GM21528 (cell line): ENCODE measurements around the gene TMEM120B.
"Not testable (repeated sequence)": the region's sequence is repeated elsewhere in the genome, so short reads cannot be mapped to it uniquely, and the experiment has no call there.

Source experiments
- ATAC-seq: cut with Tn5 transposase; IDR thresholded peaks from one replicate; pipeline ENCODE4 v1.9.1; 2021; ENCODE audit warnings: mild to moderate bottlenecking, moderate library complexity; ENCODE audit not compliant: unreplicated experiment, low FRiP score

The TMEM120B gene

DNA sequence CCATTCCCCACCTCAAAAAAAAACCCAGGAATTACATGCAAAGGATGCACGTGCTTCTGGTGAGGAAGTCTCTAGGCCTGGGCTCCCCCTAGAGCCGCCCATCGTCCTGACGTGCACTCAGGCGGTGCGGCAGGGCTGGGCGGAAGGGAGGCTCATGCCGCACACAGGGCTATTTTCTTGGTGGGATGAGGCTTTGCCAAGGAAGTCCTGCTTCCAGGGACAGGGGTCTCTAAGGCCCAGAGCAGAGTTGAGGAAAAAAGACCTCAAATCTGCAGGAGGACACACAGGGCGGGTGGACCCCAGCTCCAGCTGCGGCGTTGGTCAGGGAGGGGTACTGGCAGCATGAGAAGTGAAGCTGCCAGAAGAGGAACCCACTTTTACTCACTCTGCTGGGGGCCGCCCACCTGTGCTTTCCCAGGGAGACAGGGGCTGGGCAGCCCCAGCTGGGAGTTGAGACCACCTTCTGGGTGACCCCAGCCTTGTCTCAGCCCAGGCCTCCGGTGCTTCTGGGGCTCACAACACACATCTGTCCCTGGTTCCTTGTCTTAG, 76.8 kb downstream of the TMEM120B start:
- no peak for ATAC-seq

DNA sequence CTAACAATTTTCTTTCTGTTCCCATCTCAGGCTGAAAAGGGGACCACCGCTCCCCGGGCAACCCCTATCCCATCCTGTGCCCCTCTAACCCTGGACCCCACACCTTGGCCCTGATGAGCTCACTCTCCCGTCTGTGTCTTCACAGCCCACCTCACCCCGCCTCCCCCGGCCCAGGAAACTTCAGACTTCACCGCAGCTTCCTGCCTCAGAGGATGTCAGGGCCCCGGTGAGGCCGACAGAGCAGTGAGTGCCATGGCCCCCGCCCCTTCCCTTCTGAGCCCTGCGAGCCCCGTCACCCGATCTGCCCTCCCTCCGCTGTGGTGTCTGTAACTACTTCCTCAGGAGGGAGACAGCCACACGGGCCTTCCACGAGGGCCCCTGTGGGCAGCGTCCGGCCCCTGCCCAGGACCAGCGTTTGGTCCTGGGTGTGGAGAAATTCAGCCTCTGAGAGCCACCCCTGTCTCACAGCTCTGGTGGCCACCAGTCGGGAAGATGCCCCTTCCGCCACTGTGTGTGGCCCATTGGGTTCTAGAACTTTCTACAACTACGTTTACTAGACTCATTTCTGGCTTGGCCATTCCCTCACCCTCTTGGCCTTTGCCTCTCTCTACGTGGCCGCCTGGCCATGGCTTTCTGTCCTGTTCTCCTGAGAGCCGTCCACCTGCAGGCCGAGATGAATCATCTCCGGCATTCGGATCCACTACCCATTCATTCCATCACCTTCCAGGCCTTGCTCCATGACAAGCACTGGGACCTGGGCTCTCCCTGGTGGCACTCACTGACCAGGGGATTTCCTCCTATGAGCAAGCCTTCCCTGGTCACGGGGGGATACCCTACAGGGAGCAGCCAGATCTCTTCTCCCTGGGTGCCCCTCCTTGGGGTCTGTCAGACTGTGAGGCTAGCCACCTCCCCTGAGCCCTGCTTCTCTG, 77.5 kb downstream of the TMEM120B start:
- ATAC-seq = peak; percentile 41

DNA sequence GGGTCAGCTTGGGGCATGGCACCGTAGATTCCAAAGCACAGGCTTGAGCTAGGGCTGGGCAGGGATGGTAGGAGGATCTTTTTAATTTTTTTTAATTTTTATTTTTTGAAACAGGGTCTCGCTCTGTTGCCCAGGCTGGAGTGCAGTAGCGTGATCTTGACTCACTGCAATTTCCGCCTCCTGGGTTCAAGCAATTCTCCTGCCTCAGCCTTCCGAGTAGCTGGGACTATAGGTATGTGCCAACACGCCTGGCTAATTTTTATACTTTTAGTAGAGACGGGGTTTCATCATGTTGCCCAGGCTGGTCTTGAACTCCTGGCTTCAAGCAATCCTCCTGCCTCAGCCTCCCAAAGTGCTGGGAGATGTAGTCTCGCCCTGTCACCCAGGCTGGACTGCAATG, 78.2 kb downstream of the TMEM120B start:
- not testable (repeated sequence) for ATAC-seq

DNA sequence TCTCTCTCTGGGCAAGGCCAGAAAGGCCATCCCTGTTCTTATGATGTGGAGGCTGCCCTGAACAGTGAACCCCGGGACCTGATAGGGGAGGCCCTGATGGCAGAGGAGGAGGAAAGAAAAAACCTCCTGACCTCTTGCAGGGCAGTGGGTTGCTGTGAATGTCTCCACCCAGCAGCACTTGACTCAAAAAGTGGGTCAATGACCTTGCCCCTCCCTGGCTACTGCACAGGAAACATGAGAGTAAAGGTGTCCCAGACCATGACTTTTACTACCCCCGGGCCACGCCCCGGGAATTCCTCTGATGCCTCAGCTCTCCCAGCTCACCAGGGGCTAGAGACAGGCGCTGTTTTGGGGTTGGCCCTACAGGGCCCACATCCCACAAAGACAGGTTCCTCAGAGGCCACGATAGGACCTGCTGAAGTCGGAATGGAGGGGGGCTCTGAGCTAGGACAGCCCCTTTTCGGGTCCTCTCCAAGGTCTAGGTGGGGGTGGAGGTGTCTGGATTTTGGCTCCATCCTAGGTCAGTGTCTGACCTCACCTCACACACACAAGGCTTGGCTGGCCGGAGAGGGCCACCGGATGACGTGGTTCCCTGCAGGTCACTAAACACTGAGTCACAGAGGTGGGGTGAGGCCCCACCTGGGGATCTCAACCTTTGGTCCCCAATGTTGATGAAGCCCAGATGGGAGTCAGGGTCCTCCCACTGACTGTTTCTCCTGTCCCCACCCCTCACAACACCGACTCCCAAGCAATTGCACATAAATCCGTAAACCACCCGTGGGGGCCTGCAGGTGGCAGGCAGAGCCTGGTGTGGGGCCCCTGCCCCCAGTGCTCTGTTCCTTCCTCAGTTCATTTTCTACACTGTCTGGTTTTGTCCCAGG, 79.4 kb downstream of the TMEM120B start:
- no peak for ATAC-seq

DNA sequence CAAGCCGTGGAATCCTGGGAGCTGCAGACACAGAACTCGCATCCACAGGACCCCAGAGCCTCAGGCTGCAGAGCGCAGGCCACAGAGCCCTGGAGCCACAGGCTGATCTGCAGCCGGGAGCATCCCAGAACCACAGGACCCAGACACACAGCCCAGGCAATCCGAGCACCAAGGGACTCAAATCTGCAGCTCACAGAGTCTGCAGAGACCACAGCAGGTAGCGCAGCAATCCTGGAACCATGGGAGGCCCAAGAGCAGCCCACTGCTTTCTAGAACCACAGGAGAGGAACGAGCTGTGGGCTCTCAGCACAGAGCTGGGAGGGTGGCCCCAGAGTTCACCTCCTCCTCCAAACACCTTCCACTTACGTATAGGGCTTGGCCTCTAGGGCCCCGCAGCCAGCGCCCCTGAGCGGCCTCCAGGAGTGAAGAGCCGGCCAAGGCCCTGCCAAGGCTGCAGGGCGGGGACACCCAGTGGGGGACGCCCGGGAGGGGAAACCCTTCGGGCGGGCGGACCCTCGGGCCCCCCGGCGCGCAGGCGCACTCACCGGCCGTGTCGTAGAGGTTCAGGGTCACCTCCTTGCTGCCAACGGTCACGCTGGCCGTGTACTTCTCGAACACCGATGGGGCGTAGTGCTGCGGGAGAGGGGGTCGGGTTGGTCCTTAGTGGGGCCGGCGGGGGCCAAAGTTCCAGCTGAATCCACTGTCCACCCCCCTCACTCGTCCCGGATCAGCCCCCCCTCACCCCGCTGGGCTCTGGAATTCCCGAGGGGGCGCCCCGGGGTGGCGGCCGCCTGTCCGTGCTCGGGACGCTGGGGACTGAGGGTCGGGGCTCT, 80.3 kb downstream of the TMEM120B start:
- ATAC-seq = no peak

DNA sequence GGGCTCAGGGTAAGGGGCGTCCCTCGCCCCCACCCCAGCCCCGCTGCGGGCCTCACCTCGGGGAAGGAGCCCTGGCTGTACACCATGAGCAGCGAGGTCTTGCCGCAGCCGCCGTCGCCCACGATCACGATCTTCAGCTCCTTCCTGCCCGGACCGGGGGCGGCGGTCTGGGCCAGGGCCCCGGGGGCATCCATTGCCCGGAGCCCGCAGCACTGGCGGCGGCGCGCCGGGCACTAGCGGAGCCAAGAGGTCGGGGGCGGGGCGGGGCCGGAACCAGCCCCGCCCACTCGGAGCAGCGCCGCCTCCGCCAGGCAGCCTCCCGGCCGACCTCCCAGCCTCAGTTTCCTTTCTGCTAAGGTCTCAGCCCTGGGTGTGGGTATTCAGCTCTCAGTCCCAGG, 80.9 kb downstream of the TMEM120B start, which contains the start of gene RHOF:
Gene RHOF (minus strand): TSS at position 249 of the 398 bp plus-strand sequence. CDS start 55 bp downstream, at position 194.
- peak; percentile 10 for ATAC-seq

DNA sequence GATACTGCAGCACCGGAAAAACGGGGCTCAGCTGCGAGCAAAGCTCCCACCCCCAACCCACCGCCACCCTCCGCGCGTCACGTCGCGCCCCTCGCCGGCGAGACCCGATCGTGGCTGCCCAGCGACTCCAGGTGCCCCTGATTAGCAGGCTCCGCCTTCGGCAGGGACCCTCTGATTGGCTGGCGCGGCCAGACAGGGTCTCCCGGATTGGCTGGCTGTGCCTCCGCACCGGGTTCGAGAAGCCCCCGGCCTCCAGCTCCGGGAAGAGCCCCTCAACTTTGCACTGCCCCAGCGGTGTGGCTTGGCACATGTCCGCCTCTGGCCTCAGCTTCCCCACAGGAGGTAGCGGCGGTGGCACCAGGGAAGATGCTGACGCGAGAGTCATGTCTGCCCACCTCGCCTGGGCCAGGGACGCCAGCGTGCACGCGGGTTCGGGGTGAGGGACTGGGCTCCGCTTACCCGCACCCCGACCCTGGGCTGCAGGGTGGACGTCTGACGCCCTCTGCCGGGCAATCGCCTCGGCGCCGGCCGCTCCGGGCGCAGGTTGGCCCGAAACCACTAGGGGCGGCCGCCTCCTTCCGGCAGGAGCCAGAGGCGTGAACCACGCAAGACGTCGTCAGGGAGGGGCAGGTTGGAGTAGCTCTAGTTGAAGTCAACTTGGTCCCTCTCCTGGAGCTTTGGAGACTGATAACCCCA, 81.4 kb downstream of the TMEM120B start:
- ATAC-seq = peak; percentile 42

DNA sequence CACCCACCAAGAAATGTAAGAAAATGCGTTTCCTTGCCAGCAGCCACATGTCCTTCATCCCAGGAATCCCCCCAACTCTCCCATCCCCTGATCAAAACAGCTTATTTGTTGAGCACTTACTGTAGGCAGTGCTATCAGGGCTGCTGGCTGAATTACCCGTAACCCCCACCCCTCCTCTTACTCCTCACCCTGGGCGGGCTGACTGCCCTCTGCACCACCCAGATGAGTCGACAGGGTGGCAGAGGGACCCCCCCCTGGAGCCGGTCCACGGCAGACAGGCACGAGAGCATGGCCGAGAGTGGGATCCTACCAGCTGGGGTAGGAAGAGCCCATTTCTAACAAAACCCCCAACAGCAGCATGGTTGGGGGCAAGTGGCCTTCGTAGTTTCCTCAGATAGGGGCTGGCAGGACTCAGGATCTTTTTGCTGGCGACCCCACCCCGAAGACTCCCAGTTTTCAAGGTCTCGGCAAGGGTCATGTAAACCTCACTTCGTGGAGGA, 82.0 kb downstream of the TMEM120B start:
- no peak for ATAC-seq

DNA sequence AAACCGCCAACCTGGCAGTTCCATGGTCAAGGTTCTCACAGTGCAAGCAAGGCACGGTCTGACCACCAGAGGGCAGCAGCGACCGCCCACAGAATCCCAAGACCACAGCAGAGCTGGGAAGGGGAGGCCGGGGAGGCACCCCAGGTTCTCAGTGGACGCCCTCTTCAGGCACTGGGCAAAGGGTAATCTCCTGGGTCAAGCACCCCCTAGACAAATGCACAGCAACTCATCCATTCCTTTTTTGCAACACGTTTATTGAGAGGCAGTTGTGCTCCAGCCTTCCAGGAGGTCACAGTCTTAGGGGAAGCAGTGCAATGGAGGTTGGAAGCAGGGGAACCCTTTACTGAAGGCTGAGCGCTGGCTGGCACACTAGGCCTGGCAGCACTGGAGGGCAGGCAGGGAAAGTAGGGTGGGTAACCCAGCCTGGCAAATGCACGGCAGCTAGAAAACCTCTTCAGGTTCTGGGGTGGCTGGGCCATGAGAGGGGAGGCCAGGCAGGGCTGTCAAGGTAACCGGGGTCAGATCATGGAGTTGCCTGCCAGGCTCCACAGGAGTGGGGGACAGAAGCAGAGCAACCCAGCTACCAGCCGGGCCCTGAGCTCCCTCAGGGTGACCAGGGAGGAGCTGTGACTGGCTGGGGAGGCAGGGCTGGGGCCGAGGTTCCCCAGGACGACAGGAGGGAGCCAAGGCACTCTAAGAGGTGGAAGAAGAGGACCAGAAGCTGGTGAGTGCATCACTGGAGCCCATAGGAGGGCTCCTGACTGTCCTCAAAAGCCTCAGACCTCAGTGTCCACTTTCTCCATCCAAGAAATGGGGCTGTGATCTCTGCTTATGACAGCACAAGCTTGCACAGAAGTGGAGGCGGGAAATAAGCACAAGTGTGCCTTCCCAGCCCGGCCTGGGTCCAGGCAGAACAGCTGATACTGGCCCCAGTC, 82.7 kb downstream of the TMEM120B start:
- peak; percentile 21 for ATAC-seq

DNA sequence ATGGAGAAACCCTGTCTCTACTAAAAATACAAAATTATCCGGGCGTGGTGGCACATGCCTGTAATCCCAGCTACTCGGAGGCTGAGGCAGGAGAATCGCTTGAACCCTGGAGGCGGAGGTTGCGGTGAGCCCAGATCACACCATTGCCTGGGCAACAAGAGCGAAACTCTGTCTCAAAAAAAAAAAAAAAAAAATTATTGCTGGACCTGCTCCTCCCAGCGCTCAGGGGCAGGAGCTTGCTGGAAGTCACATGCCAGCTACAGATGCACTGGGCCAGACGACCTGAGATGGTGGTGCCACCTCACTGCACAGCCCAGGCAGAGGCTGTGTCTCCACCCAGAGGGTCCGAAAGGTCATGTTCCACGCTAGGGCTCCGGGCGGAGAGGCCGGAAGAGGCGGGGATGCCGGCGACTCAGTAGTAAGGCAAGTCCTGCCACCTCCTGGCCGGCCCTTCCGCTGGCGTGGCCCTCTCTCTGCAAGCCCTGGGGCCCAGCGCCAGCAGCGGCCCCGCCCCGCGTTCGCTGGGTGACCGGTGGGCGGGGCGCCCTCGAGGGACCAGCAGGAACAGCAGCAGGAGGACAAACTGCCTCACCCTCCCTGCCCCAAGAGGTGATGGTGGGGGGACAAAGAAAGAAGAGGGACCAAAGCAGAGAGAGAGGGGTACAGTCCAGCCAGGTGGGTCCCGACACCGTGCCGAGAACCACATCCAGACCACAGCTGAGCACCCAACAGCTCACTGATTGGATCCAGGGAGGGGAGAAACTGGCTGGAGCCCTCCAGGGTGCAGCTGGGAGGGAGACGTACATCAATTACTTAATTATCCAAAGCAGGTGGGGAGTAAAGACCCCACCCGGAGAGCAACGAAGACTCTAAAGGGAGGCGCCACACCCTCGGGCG, 84.6 kb downstream of the TMEM120B start:
- no peak for ATAC-seq

DNA sequence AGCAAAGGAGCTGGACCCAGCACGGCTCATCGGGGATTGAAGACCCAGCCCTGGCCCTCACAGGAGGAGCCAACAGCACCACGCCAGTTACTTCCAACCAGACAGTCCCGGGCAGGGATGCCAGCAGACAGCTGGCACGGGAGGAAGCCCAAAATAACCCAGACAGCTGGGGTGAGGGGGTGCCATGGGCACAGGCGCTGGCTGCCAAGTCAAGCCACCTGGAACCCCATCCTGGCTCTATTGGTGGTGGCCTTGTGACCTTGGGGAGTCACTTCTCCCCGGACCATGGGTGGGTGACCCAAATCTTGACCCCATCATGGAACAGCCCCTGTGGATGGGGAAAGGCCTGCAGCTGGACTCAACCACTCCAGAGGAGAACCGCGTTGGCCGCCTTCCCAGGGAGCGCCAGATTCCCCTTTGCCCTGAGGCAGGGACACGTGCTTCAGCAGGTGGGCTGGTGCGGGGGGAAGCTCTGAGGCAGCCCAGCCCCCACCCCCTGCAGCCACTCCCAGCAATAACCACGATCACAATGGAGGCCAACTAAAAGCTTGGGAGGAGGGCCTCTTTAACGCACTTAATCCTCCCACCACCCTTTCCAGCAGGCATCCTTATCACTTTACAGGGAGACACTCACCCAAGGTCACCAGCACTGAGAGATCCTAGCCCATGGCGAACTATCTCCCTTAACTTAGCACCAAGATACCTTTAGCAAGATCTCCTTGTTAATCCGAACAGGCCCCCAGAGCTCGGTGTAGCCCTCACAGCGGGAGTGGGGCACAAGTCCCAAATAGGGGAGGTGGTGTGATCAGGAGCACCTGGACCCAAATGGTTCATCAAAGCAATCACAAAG, 85.6 kb downstream of the TMEM120B start:
- no peak for ATAC-seq

DNA sequence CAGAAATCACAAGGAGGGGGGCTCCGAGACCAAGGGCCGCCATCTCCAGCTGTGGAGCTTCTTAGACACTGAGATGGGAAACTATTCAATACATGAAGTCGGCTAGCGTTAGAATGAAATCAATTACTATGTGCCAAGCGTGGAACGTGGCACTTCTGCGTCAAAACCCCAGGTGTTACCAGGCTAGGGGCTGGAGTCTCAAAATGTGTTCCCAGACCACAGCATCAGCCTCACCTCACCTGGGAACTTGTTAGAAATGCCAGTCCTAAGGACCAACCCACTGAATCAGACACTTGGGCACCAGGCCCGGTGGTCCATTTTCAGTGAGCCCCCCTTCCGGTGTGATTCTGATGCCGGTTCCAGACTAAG, 86.2 kb downstream of the TMEM120B start:
- ATAC-seq = no peak

DNA sequence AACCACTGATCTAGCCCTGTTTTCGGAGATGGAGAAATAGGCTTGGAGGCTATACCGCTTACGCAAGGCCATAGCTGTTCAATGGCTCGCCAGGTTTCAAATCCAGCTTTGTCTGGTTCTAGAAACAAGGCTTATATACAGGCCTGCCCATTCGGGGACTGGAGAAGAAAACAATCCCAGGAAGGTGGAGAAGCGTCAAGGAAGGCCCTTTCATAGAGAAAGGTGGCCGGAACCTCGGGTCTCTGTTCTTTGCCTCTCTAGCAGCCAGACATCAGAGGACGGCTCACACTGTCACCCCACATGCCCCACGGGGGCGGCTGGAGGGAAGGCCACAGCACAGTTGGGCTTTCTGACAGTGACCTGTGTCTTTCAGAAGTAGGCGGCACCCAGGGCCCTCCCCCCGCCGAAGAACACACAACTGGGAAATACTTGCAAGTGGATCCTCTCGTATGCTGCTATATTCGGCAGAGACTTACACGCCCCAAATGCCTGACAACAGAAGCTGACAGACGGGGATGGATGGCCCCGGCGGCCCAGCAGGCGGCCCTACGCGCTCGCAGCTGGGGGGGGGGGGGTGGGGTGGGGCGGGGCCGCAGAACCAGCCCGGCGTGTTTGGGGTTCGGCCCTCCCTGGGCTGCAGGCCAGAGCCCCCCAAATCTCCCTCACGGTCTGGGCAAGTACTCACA, 86.7 kb downstream of the TMEM120B start:
- no peak for ATAC-seq

DNA sequence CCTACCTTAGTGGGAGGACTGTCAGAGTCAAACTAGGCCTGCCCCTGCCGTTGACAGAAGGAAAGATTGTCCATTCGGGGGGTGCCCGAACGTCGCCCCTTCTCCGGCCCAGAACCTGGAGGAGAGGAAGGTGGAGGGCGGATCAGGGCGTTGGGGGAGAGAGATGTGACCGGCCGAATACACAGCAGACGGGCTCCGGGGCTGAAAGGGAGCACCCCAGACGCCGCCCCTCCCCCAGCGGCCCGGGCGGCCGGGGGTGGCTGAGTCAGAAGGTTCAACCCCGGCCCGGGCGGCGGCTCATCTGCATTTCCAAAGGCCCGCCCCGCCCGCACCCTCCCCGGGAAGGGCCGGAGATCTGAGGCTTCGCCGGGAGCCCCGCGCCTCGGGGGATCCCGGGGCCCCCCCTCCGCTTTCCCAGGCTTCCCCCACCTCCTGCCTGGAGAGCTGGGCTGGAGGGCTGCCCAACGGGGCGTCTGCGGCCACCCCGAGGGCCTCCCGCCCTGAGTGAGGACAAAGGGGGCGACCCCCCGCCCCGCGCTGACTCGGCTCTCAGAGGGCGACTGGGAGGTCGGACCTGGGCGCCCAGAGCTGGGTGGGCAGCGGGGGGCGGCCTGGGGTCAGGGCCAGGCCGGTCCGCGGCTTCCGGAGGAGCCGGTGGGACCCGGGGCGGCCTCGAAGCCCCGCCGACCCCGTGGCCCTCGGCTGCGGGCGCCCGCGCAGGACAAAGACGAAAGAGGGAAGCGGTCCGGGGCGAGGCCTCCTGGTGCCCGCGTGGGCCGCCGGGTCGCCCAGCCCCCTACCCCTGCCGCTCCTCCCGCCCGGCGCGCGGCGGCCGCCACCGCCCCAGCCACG, 87.5 kb downstream of the TMEM120B start:
- no peak for ATAC-seq
